Measurements from ENCODE around the gene RDH5.

The RDH5 gene

DNA sequence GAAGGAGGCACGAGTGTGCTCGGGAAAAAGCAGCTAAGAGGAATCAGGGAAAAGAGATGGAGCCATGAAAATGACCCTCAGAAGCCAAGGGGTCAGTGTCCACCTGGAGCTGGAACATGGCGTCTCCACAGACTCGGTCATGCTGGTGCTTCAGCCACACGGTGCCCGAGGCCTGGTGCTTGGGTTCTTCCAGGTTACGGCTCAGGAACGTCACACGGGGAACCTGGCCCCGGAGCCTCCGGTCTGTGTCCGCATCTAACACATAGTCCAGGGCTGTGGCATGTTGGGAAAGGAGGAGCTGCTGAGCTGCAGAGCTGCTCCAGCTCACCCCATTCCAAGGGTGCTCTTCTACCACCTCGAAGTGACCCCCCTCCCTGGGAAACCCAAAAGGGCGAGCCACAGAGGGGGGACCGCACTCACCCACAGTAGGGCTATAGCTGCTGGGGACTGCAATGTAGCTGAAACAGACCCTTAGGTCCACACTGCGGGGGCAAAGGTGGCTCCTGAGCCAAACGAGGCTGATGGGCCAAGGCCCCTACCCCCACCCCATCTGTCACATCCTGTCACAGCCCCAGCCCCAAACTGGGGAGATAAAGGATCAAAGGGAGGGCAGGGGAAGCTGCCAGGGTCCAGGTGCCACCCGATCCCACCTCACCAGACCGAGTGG is 23.3 kb upstream of the RDH5 start:
- no peak for DNase-seq

DNA sequence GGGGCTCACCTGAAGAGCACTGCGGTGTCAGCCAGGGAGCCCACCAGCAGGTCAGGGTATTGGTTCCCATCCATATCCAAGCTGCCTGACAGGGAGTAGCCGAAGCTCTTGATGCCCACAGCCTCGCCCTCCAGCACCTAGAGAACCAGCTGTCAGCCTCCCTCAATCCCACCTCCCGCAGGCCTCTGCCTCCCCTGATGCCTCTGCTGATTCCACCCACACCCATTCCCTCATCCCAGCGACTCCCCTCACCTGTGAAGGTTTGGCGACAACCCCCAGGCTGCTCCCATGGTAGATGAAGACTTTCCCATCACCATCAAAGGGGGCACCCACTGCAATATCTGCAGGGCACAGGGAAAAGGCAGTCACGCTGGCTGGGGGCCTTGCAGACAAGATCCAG is 22.5 kb upstream of the RDH5 start:
- no peak for DNase-seq

DNA sequence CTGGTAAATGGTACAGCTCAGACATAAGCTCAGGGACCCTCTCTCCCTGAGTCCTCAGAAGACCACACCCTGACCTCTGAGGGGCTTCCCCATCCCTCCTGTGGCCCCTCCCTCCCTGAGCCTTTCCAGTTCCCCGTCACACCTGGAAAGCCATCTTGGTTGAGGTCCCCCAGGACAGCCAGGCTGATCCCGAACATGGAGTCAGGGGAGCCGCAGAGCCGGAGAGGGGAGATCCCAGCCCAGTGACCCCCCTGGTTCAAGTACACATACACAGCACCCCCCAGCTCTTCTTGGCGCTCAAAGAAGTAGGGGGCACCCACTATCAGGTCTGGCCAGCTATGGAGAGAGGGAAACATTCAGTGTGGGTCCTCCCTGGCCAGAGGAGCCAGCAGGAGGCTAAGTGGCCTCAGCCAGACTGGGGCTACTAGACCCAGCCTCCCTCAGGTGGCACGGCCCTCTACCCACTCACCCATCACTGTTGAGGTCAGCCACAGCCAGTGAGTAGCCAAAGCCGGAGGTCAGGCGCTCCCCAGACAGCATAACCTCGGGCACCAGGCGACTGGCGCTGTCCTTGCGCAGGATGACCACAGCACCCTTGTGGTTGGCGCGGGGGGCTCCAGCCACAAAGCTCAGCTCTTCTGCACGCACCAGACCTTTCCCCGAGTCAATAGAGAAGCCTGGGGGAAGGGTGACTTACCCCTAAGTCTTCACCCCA is 21.8 kb upstream of the RDH5 start:
- DNase-seq: no peak

DNA sequence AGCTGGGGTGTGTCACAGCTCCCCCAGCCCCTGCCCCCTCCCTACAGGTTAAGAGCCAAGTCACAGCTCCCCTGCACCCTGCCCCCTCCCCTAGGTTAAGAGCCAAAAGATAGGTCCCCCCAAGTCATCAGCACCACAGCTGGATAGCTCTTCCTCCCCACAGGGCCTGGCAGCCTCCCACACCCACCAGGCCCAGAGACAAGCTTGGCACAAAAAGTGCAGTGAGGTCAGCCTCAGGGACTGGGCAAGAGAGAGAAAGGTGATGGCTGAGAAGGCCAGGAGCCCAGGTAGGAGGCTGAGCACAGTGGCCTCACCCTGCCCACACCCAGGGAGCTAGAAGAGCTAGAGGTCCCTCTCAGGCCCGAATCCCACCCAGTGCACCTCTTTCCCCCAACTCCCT is 21.2 kb upstream of the RDH5 start:
- no peak for DNase-seq

DNA sequence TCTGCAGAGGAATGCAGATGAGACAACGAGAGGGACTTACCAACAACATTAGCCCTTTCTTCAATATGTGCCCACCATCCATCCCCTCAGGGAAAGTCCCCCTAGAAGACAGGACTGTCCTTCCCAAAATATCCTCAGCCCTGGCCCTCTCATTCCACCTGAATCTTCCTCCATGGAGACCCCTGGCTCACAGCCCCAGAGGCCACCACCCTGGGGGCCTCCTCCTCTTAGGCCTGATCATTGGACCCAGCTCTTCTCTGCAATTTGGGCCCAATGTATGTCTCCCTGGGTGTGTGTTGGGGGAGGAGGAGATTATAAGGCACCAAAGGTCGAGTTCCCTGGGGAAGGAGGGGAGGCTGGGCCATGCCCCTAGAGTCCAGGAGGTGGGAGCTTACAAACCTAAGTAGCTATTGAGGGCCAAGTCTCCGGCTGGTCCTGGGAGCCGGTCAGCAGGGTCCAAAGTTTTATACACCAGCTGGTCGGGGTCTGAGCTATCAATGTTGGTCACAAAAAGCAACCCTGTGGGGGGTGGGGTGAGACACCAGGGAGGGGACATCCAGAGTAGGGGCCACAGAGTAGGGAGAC is 20.6 kb upstream of the RDH5 start:
- DNase-seq: no peak

DNA sequence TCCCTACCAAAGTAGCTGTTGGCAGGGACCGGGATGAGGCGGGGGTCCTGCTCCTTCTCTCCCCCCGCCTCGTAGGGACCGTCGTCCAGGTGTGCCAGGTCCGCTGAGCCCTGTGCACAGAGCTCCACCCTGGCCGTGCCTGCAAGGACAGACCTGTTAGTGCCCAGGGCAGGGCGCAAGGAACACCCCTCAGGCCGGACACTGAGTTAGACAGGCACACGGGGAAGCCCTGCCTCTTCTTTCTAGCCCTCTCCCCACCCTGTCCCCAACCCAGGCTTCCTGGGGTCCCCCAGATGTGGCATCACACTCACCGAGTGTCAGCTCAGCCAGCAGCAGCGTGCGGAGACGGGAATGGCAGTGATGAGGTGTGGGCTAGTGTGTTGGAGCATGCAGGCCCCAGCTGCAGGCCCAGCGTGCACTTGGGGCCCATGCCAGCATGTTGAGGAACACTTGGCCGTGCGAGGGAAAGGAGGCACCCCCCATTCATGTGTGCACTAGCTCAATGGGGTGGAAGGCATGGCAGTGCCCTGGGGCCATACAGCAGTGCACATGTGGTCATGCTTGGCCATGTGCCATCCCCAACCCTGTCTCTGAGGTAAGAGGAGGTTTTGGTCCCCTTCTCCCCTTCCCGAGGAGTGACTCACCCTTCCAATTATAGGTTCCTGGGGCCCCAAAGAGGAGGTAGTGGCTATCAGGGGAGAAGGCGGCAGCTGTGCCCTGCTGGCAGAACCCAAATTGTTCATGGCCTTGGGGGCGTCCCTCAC is 19.8 kb upstream of the RDH5 start:
- DNase-seq: no peak

DNA sequence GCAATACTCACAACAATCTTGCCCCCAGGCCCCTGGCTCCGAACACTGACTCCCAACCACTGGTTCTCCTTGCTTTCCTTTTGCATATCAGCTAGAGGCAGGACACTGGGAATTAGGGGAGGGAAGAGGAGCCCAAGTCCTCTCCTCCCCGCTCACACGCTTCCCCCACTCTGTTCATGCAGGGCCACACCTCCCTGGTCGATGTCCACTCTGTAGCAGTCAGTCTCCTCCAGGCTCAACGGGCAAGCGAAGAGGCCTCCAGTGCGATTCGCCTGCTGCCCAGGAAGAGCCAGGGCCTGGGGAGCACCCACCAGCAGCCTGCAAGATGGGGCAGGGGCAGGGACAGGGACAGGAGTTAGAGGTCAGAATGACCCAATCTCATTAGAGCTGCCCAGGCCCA is 17.3 kb upstream of the RDH5 start:
- DNase-seq: no peak

DNA sequence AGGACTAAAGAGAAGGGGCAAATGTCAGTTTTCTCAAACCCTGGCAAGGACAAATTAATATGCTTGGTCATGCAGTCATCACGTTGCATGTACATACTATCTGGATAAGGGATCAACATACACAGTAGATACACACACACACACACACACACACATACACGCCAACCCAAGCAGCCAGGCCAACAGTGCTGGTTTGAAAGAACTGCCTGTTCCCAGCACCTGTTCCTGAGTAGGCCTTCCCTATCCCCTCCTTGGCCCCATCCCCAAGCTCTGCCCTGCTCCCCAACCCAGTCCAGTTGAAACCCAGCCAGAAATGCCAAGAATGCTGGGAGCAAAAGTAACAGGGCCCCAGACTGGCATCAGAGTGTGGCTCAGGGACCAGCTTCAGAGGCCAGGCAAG is 16.9 kb upstream of the RDH5 start:
- no peak for DNase-seq

DNA sequence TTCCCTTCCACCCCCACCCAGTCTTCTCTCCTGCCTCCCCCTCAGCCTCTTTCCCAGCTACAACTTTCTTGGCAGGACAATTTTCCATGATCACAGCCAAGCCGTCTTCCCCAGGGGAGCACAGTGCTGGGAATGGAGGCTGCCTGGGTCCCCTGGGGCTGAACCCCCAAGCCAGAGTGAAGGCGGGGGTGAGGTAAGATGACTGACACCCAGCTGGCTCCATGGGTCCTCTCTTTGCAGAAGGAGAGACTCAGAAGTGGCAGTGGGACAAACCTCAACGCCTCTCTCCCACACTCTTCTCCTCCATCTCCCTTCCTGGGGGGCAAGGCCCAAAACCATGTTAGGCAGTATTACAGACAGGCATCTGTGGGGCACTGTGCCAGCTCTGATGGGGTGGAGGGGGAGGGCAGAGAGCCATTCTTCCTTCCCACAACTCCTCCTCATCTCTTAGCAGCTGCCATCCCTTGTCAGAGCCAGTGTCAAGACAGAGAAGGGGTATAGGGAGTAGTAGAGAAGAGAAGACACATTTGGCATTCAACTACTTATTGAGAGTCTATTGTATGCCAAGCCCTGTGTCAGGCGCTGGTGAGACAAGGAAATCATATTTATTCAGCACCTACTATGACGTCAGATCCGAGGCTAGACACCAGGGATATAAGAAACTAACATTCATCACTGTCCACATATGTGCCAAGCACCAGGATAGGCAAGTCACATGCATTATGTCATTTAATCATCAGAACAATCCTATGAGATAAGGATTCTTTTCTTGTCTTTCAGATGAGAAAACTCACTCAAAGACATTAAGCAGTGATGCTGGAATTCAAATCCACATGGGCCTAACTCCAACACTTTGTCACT is 16.1 kb upstream of the RDH5 start:
- no peak for DNase-seq

DNA sequence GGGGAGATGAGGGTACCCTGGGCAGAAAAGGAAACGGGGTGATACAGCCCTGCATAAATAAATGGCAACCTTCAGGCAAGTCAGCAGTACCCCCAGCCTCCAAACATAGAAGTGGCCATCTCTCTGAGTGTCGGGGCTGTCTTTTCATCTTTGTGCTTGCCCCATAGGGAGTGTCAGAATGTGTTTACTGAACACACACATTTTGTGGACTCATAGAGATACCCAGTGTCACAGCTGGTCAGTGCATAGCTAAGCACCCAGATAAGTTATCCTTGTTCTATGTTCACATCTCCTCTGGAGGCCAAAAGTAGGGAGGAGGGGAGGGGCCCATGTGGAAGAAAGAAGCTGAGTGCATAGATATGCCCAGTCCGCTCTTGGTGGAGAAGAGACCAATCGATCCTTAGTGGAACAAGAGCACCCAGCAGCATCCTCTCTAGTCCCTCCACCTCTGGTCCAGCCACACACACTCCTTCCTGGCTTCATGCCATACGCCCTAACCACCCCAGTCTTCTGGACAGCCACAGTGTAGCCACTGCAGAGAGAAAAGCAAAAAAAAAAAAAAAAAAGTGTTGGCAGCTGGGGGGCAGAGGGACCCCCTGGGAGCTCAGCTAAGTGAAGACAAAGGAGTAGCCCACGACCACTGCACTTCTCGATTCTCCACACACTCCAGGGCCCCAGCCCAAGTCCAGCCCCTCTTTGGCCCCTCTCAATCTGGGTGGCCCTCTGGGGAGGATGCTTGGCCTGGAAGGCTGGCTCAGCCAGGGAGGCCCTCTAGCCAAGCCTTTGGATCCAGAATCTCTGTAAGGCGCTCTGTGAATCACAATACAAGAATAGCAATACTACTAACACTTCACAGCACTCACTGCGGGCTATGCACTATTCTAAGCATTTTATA is 15.1 kb upstream of the RDH5 start:
- no peak for DNase-seq

DNA sequence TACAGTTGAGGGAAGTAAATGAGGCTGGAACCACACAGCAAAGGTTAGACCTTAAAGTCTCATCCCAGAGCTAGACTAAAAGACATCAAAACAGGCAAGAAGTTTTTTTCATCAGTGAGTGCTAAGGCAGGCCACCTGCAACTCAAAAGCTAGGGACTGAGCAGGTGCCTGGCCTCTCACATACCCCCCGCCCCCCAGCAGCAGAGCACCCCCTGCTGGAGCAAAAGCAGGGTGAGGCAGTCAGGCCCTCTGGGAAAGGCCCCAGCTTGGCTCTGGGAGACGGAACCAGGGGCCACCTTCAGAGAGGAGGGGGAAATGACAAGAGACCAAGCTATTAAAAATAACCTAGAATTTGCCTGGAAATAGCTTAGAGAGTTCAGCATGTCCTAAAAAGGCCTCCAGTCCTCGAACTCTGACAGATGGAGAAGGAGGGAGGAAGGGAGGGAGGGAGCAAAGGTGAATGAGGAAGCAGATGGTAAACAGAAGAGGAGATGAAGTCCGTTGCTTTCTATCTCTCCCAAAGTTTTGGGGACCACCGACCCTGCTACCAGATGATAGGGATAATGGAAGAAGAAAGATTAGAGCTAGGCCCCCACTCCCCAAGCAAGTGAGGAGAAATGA is 14.3 kb upstream of the RDH5 start:
- DNase-seq: peak; percentile 65

DNA sequence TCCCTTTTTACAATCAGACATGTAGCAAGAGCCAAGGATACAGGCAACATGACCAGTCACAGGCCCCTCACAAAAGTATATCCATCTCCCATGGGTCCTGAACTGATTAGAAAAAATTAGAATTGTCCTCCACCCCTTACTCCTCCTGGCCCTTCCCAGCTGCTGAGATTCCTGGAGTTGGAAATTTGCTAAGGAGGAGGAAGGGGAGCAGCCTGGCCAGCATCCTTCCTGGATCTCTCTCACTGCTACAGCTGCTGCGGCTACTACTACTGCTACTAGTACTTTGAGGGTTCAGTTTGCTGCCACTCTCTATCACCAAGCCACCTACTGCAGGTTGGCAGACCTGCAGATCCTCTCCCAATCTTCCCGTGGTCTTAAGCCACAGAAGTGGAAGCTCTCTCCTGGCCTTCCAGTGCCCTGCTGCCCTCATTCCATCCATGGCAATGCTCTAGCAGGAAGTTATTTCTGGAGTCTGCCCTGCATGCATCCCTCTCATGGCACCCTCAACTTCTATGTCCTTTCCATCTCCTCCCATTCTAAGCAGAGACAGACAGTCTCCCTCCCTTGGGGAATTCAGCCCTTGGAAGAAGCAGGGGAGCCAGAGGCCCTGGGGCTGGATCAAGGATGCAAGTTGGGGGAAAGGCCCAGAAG is 13.5 kb upstream of the RDH5 start:
- DNase-seq: no peak

DNA sequence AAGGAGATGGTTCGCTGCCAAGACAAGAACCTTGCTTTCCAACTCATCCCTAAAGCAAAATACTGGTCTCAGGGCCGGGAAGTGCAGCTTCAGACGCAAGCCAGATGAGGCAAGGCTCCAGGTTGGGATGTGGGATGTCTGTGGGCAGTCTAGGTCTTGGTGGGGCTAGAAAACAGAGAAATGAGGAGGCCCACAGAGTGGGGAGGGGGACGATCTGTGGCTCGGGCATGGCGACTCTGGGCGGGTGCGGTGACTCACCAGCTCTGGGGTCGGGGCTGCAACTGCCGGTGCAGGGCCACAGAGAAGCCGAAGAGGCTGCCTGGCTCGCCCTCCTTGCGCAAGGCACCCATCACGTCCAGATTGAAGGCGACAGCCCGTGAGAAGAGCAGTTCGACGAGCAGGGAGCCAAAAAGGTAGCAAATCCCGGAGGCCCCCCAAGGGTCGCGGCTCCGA is 12.9 kb upstream of the RDH5 start:
- DNase-seq: peak; percentile 44

DNA sequence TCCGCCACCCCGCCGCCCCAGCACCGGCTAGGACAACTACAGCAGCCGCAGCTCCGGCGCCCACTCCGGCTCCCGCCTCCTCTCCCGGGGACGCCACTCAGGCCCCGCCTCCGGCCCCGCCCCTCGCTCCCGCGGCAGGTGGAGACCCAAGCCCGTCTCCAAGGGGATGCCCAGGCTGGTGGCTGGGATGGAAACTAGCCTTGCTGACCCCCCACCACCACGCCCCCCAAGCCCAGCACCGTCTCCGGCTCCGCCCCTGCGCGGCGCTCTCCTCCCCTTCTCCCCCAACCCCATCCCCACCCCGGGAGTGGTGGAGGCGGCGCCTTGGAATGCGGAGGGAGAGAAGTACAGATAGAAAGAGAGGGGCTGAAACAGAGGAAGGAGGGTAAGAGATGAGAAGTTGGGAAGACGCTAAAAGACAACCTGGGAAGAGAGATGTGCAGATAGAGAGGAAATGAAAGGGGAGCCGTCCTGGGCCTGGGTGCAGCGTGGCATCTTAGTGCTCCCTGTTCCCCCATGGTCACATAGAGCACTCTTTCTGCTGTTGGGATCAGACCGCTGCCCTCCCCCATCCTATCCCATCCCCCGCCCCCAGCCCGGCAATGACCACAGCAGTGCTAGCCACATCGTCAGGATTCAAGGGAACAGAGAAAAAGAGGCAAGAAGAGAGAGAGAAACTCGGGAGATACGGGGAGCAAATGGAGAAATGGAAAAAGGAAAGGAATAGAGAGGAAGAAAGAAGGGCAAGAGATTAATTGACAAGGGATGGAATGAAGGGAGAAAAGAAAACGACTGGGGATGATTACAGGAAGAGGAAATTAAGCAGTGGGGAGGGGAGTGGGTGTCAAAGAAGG is 12.1 kb upstream of the RDH5 start, which contains the start of gene ITGA7:
TSS of gene ITGA7 (minus strand) at position 64 of the 854 bp plus-strand sequence. CDS start 222 bp downstream, outside the sequence.
- DNase-seq: peak; percentile 63

DNA sequence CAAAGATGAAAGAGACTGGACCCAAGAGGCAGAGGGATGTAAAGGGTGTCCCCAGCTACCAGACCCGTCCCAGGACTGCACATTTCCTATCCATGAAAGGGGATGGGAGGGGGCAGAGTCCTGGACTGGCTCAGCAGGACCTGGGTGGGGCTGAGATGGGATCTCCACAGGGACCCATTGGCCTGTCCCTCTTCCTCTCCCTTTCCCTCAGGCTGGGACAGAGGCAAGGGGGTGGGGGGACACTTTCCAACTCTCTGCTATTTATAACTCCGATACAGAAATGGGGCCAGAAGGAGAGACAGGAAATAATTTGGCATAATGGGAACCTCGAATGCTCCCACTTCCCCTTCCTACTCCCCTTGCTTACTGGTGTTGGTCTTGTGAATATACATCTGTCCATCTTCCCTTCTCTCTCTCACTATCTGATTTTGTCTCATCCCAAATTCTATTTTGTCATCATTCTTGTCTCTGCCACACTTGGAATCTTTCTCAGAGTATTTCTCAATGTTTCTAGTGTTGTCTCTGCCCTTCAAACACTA is 11.4 kb upstream of the RDH5 start:
- no peak for DNase-seq

DNA sequence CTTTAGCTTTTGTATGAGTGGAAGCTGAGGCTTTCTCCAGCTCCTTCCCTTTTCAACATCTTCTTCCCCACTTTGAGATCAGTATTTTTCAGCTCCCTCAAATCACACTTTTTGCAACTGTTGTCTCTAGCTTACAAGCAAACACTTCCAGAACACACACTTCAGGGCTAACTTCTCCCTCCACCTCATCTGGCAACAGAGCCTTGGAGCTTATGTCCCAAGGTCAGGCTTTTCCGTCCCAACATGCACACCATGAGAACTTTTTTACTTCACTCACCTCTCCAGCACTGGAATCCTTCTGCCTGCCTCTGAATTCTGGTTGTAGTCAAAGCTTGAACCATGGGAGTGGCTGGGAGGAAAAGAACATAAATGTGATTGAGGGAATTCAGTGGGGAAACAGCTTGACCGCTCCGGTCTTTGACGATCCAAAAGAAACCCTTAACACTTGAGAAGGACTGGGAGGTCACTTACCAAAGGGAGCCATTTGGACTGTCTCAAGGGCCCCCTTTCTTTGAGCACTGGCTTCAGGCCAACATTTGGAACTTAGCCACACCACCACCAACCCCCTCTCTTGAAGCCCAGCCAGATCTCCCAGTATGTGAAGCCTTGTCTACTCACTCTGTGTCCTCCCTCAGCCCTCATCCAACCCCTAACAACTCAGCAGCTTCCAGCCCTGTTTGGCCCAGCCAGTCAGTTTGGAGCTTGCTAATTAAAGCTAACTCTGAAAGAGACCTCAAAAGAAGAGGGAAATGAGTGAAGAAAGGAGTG is 8.2 kb upstream of the RDH5 start:
- no peak for DNase-seq

DNA sequence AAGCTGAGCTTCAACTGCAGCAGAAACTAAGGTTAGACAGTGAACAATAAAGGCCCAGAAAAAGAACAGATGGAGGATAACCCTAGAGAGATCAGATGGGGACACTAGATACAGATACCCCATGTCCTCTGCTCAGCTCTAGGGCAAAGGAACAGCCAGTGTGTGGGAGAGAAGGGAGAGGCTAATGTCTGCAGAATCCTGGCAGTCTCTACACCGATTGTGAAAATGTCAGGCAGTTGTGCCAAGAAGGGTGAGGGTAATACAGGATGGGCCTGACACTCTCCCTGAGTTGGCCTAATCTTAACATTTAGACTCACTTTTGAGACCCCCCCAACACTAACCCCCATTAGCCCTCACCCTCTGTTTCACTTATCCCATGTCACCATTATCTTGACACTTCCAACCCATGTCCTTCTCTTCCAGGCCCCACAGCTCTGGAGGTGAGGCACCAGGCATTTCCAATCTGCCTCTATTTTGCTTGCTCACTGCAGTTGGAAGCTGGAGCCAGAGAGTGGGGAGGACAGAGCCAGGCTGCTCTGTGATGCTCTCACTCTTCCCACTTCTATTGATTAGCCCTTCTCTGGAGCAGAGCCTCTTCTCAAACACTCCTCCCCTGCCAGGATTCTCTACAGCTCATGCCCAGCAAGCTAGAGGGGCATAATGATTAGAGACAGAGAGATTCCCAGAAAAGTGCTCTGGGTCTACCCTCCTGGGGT is 7.3 kb upstream of the RDH5 start:
- no peak for DNase-seq

DNA sequence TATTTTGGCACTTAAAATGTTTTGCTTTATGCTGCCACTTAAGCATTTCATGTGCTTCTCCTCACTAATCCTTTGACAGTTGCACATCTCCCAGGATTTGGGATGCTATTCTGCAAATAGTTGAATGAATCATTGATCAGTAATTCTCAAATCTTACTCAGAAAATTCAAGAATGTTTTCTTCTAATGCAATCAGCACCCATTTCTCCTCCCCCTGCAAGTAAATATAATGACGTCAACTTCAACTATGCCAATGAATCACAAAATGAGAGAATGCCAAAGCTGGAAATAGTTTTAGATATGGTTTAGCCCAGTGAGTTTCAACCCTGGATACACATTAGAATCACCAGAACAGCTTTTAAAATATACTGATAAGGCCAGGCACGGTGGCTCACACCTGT is 6.5 kb upstream of the RDH5 start:
- DNase-seq: no peak
